ENCODE results near the gene PSKH1.

PSKH1 gene

DNA sequence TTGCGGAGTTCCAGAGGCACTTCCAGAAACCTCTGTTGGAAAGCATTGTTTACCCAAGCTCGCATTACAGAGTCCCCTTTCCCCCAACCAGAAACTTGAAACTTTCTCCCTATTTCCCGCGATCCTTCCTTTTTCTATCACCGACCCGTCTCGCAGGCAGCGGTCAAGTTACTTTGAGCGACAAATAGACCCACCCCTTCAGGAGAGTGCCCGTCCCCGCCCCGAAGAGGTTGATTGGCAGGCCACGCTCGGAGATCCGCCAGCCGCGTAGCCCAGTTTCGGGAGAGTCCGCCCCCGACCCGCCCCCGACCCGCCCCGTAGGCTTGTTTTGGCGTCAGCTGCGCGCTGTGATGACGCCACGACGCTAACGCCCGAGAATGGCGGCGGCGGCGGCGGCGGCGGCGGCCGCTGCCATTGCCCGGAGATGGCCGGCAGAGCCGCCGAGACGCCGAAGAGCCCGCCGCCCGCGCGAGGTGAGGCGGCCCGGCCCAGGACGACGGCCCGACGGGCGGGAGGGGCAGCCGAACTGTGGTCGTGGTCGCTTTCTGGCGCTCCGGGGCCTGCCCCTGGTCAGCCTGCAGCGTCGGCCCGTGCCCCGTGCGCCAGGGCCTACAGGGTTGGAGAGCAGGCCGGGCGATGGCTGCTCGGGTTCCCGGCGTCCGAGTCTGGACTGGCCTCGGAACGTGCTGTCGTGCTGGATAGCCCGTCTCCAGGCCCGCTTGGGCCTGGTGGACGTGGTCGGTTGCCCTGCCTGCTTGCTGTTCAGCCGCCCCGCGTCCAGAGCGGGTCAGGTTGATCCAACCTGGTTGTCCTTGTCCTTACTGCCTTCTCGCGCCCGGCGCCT, at the start of gene PSKH1:
PSKH1 (plus strand) TSS at position 356 of the 844 bp plus-strand sequence. CDS start 15,496 bp downstream, outside the sequence.
- Mint-ChIP-seq H3K36me3 (peaks cover 1% of the 10 kb centered on the region), H3K27me3 (no peaks in the 10 kb centered on the region), H3K4me1 (peaks cover 28% of the 10 kb centered on the region), H3K9me3 (no peaks in the 10 kb centered on the region), H3K27ac (peak within 1 kb of the TSS; percentile 98), H3K4me3 (peak within 1 kb of the TSS; percentile 97)
- CTCF ChIA-PET = interaction anchor here (0.6 to 2.9 kb wide), 7 partner anchors 9 to 77 kb away, joined by 3 to 14 read pairs (median 3); partner anchors contain the start of gene NRN1L
- DNase-seq = peak; percentile 97

- Mint-ChIP-seq H3K36me3 (peaks cover 19% of the 10 kb centered on the region), H3K9me3 (no peaks in the 10 kb centered on the region), H3K27me3 (no peaks in the 10 kb centered on the region), H3K4me3 (peak overlapping the region; percentile 95), H3K27ac (peak overlapping the region; percentile 99), H3K4me1 (peaks cover 51% of the 10 kb centered on the region)
- no peak for DNase-seq
- CTCF ChIA-PET = interaction anchor here (0.8 to 3.9 kb wide), 5 partner anchors 25 to 322 kb away, joined by 3 to 30 read pairs (median 5); partner anchors contain the start of gene EDC4
Observed at GRCh38 chr16:67843343-67843765, 49.7 kb upstream of the PSKH1 start.

DNA sequence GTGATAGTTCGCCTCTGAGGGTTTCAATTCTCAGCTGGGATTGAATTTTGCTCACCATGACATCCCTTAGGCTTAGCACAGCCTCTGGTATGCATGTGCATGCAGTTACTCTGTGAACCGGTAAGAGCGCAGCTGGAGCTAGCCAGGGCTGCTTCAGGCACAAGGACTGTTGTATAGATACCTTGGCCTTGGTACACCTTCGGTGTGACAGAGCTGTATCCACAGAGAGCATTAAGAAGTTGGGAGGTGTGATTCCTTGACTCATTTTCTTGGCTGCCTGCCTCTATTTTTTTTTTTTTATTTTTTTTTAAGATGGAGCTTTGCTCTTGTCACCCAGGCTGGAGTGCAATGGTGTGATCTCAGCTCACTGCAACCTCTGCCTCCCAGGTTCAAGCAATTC, 48.6 kb upstream of the PSKH1 start:
- CTCF ChIA-PET = interaction anchor here (0.7 to 3.9 kb wide), 6 partner anchors 11 to 172 kb away, joined by 3 to 30 read pairs (median 5); no protein-coding TSS in a partner anchor
- no peak for DNase-seq
- Mint-ChIP-seq H3K27me3 (no peaks in the 10 kb centered on the region), H3K9me3 (no peaks in the 10 kb centered on the region), H3K27ac (peak overlapping the region; percentile 99), H3K4me1 (peaks cover 57% of the 10 kb centered on the region), H3K36me3 (peaks cover 21% of the 10 kb centered on the region), H3K4me3 (peak overlapping the region; percentile 95)

GRCh38 chr16:67845291-67846062, 47.6 kb upstream of the PSKH1 start:
- peaks cover 21% of the 10 kb centered on the region for H3K36me3 Mint-ChIP-seq
- peaks cover 62% of the 10 kb centered on the region for H3K4me1 Mint-ChIP-seq
- CTCF ChIA-PET = interaction anchor here (0.7 to 3.9 kb wide), 3 partner anchors 10 to 30 kb away, joined by 3 to 30 read pairs (median 6); no protein-coding TSS in a partner anchor
- H3K27me3 Mint-ChIP-seq = no peaks in the 10 kb centered on the region
- DNase-seq = no peak
- peak overlapping the region; percentile 86 for H3K27ac Mint-ChIP-seq
- H3K4me3 Mint-ChIP-seq = peak overlapping the region; percentile 95
- no peaks in the 10 kb centered on the region for H3K9me3 Mint-ChIP-seq

- H3K4me1 Mint-ChIP-seq = peaks cover 62% of the 10 kb centered on the region
- no peak for DNase-seq
- peak overlapping the region; percentile 95 for H3K4me3 Mint-ChIP-seq
- peak overlapping the region; percentile 86 for H3K27ac Mint-ChIP-seq
- CTCF ChIA-PET = interaction anchor here (0.7 to 3.9 kb wide), 2 partner anchors 28 to 30 kb away, joined by 4 to 30 read pairs; no protein-coding TSS in a partner anchor
- no peaks in the 10 kb centered on the region for H3K27me3 Mint-ChIP-seq
- H3K36me3 Mint-ChIP-seq = peaks cover 21% of the 10 kb centered on the region
- H3K9me3 Mint-ChIP-seq = no peaks in the 10 kb centered on the region
Observed at GRCh38 chr16:67846063-67846319, 47.1 kb upstream of the PSKH1 start.

GRCh38 chr16:67846320-67847063, 46.6 kb upstream of the PSKH1 start, which contains the start of gene NUTF2:
NUTF2 (plus strand) TSS chr16:67846933; CDS start chr16:67865131, 18,198 bp downstream.
- Mint-ChIP-seq H3K4me1 (peaks cover 59% of the 10 kb centered on the region), H3K4me3 (peak within 1 kb of the TSS; percentile 95), H3K9me3 (no peaks in the 10 kb centered on the region), H3K27me3 (no peaks in the 10 kb centered on the region), H3K27ac (peak within 1 kb of the TSS; percentile 88), H3K36me3 (peaks cover 21% of the 10 kb centered on the region)
- CTCF ChIA-PET = interaction anchor here (0.7 to 3.9 kb wide), 2 partner anchors 27 to 31 kb away, joined by 4 to 30 read pairs; no protein-coding TSS in a partner anchor
- DNase-seq = peak; percentile 97

DNA sequence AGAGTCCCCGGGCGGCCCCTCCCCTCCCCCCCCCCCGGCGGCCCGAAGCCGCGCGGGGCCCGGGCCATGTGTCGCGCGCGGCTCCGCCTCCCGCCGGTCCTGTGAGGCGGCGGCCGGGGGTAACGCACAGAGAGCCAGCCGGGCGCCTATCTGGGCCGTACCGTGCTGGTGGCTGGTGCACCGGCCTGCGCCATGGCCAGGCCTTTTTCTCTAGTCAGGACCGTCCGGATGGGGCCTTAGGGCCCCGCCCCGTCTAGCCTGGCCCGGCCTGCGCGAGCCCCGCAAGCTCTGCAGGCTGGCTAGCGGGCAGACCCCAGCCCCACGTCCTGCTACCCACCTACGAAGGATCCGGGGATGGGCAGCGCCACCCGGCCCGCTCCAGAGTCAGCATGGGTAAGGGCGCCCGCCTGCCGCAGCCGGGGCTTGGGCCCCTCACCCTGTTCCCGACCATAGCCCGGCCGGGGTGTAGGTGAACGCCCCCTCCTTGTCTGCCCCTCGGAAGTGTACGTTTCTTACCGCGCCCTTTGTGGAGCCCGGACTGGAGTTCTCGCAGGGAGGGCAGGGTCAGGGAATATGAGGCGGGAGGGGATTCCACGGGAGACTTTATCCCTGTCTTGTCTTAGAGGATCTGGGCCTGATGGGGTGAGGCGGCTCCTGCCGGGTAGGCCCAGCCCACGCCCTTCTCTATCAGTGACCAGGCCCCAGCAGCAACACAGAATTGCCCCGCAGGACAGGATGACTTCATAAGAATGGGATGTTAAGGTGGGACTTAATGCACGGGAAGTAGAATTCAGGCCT, 45.8 kb upstream of the PSKH1 start, which contains the start of gene CENPT:
CENPT (minus strand) TSS at position 630 of the 798 bp plus-strand sequence. CDS start 13,834 bp downstream, outside the sequence.
- peak within 1 kb of the TSS; percentile 88 for H3K27ac Mint-ChIP-seq
- H3K4me1 Mint-ChIP-seq = peaks cover 55% of the 10 kb centered on the region
- no peaks in the 10 kb centered on the region for H3K27me3 Mint-ChIP-seq
- CTCF ChIA-PET = interaction anchor here (1.2 kb wide), 2 partner anchors 31 to 175 kb away, joined by 3 read pairs; no protein-coding TSS in a partner anchor
- peaks cover 21% of the 10 kb centered on the region for H3K36me3 Mint-ChIP-seq
- DNase-seq = peak; percentile 76
- H3K4me3 Mint-ChIP-seq = peak within 1 kb of the TSS; percentile 95
- H3K9me3 Mint-ChIP-seq = no peaks in the 10 kb centered on the region

DNA sequence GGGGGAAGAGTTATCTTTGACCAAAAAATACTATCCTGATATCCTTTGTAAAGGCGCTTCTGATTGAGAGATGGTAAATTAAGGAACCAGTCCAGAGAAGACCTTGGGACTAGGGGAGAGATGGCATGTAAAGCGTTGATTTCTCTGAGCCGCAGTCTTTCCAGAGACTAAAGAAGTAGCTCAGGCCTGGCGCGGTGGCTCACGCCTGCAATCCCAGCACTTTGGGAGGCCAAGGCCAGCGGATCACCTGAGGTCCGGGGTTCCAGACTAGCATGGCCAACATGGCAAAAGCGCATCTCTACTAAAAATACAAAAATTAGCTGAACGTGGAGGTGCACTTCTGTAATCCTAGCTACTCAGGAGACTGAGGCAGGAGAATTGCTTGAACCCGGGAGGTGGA, 44.9 kb upstream of the PSKH1 start:
- no peak overlapping the region for H3K27ac Mint-ChIP-seq
- H3K4me3 Mint-ChIP-seq = peak overlapping the region; percentile 92
- H3K9me3 Mint-ChIP-seq = no peaks in the 10 kb centered on the region
- CTCF ChIA-PET = interaction anchor here (0.5 to 1.4 kb wide), 5 partner anchors 12 to 176 kb away, joined by 3 read pairs; no protein-coding TSS in a partner anchor
- no peaks in the 10 kb centered on the region for H3K27me3 Mint-ChIP-seq
- peaks cover 49% of the 10 kb centered on the region for H3K4me1 Mint-ChIP-seq
- no peak for DNase-seq
- H3K36me3 Mint-ChIP-seq = peaks cover 21% of the 10 kb centered on the region

DNA sequence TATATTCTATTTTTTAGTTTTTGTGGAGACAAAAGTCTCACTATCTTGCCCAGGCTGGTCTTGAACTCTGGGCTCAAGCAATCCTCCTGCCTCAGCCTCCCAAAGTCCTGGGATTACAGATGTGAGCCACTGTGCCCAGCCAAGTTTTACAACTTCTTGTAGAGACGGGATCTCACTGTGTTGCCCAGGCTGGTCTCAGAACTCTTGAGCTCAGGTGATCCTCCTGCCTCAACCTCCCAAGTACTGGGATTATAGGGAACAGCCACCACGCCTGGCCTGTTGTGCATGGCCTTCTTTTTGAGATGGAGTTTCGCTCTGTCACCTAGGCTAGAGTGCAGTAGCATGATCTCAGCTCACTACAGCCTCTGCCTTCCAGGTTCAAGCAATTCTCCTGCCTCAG, 39.4 kb upstream of the PSKH1 start:
- H3K27ac Mint-ChIP-seq = no peak overlapping the region
- no peaks in the 10 kb centered on the region for H3K27me3 Mint-ChIP-seq
- H3K4me3 Mint-ChIP-seq = no peak overlapping the region
- H3K9me3 Mint-ChIP-seq = no peaks in the 10 kb centered on the region
- DNase-seq = no peak
- CTCF ChIA-PET = no interaction called here
- H3K36me3 Mint-ChIP-seq = peaks cover 2% of the 10 kb centered on the region
- peaks cover 19% of the 10 kb centered on the region for H3K4me1 Mint-ChIP-seq

DNA sequence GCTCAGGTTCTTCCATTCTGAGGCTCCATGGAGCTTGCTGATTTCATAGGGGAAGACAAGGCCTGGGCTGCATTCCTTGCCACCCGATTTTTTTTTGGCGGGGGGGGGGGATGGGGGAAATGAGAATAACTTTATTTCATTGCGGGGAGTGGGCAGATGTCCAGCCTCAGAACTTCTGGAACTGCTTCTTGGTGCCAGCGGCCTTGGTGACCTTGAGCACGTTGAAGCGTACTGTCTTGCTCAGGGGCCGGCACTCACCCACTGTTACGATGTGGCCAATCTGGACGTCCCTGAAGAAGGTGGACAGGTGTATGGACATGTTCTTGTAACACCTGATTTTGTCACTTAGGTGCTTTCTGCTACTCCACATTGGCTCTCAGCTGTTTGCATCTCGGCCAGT, 37.3 kb upstream of the PSKH1 start:
- CTCF ChIA-PET = interaction anchor here (1.0 to 2.0 kb wide), 2 partner anchors 11 to 28 kb away, joined by 3 to 6 read pairs; no protein-coding TSS in a partner anchor
- peaks cover 1% of the 10 kb centered on the region for H3K36me3 Mint-ChIP-seq
- no peak overlapping the region for H3K27ac Mint-ChIP-seq
- H3K9me3 Mint-ChIP-seq = no peaks in the 10 kb centered on the region
- no peak for DNase-seq
- peaks cover 10% of the 10 kb centered on the region for H3K4me1 Mint-ChIP-seq
- no peaks in the 10 kb centered on the region for H3K27me3 Mint-ChIP-seq
- H3K4me3 Mint-ChIP-seq = no peak overlapping the region

GRCh38 chr16:67856927-67857546, 36.0 kb upstream of the PSKH1 start:
- no peaks in the 10 kb centered on the region for H3K9me3 Mint-ChIP-seq
- CTCF ChIA-PET = interaction anchor here (0.9 to 2.0 kb wide), 3 partner anchors 12 to 41 kb away, joined by 3 to 6 read pairs (median 6); partner anchors contain the start of gene NRN1L
- H3K27me3 Mint-ChIP-seq = no peaks in the 10 kb centered on the region
- DNase-seq = no peak
- H3K27ac Mint-ChIP-seq = peak overlapping the region; percentile 20
- peaks cover 6% of the 10 kb centered on the region for H3K36me3 Mint-ChIP-seq
- H3K4me1 Mint-ChIP-seq = peaks cover 10% of the 10 kb centered on the region
- H3K4me3 Mint-ChIP-seq = no peak overlapping the region

DNA sequence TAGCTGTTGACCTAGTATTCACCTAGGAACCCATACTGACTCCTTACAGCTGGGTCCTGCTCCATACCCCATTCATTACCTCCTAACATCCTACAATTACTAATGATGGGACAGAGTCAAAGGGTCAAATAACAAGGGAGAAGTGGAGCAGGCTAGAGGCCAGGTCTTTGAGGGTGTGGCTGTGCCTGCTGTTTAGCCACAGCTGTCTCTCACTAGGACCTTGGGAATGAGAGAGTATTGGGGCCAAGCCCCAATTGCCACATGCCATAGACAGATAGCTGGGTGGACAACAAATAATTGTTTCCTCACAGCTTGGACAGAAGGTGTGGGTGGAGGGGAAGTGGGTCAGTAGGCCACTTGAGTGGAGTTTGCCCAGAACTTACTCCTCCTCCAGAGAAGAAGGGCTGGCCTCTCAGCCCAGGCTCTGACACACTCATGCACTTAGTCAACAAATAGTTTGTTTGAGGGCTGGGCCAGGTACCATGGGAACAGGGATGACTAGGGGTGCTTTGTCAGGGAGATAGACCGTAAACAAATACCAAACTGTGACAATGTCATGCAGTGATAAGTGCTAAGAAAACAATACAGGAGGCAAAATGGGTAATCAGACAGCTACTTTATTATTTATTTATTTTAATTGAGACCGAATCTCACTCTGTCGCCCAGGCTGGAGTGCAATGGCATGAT, 35.4 kb upstream of the PSKH1 start:
- H3K36me3 Mint-ChIP-seq = peaks cover 6% of the 10 kb centered on the region

More for the DNA sequence above, 35.4 kb upstream of the PSKH1 start:
- Mint-ChIP-seq H3K9me3 (no peaks in the 10 kb centered on the region), H3K4me3 (no peak overlapping the region), H3K27ac (no peak overlapping the region), H3K4me1 (peaks cover 10% of the 10 kb centered on the region), H3K27me3 (no peaks in the 10 kb centered on the region)
- CTCF ChIA-PET = interaction anchor here (0.9 to 1.2 kb wide), 2 partner anchors 26 to 42 kb away, joined by 3 to 6 read pairs; partner anchors contain the start of gene NRN1L
- no peak for DNase-seq
